ENCODE data around the gene SNTG2.

- TF ChIP-seq POLR2A (IDR thresholded peaks at IDR 0.05) = no peak
- TF ChIP-seq CTCF (IDR thresholded peaks at IDR 0.05) = no peak
Measured at GRCh38 chr2:1070601-1071000, 120.0 kb downstream of the SNTG2 start.
